ENCODE measurements around the gene P4HB.

Gene P4HB

DNA sequence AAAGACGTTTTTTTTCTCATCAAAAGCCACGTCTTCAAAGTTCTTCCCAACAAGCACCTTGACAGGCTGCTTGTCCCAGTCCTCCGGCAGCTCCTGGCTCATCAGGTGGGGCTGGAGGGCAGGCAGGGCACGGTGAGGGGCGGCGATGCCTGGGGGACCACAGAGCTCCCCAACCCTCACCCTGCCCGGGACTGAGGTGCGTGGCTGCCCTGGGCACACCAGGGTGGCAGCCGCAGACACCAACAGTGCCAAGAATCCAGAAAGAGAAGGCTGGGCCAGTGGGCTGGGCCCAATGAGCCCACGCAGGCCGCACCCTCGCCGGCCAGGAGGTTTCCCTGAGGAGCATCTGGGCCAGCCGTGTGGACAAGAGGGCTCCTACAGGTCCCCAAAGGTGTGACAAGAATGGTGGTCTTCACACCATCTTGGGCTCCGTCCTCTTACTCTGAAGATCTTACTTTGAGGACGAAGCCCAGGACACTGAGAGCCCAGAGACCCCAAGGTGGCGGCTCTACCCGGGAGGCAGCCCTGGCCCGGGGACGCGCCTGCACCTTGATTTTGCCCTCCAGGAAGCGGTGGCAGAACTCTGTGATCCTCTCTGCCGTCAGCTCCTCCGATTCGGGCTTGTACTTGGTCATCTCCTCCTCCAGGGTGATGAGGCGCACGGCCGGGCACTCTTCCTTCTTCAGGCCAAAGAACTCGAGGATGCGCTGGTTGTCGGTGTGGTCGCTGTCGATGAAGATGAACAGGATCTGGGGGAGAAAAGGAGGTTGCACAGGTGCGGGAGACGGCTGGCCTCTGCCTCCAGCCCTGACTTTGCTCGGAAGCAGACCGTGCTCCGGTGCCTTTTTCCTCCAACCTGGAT is 14.2 kb downstream of the P4HB start:
- H3K27ac Mint-ChIP-seq, result no peak overlapping the region
- TF ChIP-seq, protein P1, sequence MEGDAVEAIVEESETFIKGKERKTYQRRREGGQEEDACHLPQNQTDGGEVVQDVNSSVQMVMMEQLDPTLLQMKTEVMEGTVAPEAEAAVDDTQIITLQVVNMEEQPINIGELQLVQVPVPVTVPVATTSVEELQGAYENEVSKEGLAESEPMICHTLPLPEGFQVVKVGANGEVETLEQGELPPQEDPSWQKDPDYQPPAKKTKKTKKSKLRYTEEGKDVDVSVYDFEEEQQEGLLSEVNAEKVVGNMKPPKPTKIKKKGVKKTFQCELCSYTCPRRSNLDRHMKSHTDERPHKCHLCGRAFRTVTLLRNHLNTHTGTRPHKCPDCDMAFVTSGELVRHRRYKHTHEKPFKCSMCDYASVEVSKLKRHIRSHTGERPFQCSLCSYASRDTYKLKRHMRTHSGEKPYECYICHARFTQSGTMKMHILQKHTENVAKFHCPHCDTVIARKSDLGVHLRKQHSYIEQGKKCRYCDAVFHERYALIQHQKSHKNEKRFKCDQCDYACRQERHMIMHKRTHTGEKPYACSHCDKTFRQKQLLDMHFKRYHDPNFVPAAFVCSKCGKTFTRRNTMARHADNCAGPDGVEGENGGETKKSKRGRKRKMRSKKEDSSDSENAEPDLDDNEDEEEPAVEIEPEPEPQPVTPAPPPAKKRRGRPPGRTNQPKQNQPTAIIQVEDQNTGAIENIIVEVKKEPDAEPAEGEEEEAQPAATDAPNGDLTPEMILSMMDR (IDR thresholded peaks at IDR 0.05; ENCODE audit: unreplicated experiment in 3 of 3), result no peak
- H3K36me3 Mint-ChIP-seq (ENCODE audit: low read depth), result peaks cover 25% of the 10 kb centered on the region
- no peak overlapping the region for H3K4me3 Mint-ChIP-seq
- H3K27me3 Mint-ChIP-seq (ENCODE audit: low read depth), result no peaks in the 10 kb centered on the region
- H3K4me1 Mint-ChIP-seq, result no peaks in the 10 kb centered on the region
- H3K9me3 Mint-ChIP-seq, result no peaks in the 10 kb centered on the region

DNA sequence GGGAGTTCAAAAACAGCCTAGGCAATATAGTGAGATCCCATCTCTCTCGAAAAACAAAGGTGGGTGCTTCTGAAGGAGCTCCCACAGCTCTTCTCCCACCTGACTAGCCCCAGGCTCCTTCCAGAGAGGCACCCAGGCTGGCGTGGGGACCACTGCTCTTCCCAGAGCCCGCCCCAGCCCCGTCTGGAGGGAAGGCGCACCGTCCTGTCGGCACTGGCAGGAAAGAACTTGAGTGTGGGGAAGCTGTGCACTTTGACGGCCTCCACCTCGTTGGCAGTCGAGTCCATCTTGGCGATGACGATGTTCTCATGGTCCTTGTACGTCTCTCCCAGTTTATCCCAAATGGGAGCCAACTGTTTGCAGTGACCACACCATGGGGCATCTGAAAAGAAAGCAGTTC is 15.0 kb downstream of the P4HB start:
- TF ChIP-seq, protein P1 (IDR thresholded peaks at IDR 0.05; ENCODE audit: unreplicated experiment in 3 of 3), result no peak
- no peaks in the 10 kb centered on the region for H3K9me3 Mint-ChIP-seq
- H3K36me3 Mint-ChIP-seq (ENCODE audit: low read depth), result peaks cover 24% of the 10 kb centered on the region
- no peak overlapping the region for H3K4me3 Mint-ChIP-seq
- H3K27ac Mint-ChIP-seq, result no peak overlapping the region
- H3K27me3 Mint-ChIP-seq (ENCODE audit: low read depth), result no peaks in the 10 kb centered on the region
- H3K4me1 Mint-ChIP-seq, result no peaks in the 10 kb centered on the region

DNA sequence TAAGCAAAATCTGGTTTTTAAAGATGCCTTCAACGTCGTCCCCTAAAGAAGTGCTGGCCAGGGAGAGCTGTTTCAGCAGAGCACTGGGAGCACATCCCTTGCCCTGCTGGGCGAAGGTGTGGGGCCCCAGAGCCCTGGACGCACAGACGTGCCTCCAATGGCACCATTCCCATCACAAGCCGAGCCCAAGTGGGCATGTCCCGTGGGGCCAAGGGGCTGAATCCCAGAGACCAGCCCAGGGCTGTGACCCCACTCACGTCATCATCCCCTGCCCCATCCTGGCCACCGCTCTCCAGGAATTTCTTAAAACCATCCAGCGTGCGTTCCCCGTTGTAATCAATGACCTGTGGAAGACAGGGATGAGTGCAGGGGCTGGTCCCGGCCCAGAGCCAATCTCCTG is 15.4 kb downstream of the P4HB start:
- TF ChIP-seq, protein P1 (IDR thresholded peaks at IDR 0.05; ENCODE audit: unreplicated experiment in 3 of 3), result no peak
- no peaks in the 10 kb centered on the region for H3K4me1 Mint-ChIP-seq
- H3K27me3 Mint-ChIP-seq (ENCODE audit: low read depth), result no peaks in the 10 kb centered on the region
- no peak overlapping the region for H3K27ac Mint-ChIP-seq
- no peak overlapping the region for H3K4me3 Mint-ChIP-seq
- peaks cover 24% of the 10 kb centered on the region for H3K36me3 Mint-ChIP-seq (ENCODE audit: low read depth)
- no peaks in the 10 kb centered on the region for H3K9me3 Mint-ChIP-seq

DNA sequence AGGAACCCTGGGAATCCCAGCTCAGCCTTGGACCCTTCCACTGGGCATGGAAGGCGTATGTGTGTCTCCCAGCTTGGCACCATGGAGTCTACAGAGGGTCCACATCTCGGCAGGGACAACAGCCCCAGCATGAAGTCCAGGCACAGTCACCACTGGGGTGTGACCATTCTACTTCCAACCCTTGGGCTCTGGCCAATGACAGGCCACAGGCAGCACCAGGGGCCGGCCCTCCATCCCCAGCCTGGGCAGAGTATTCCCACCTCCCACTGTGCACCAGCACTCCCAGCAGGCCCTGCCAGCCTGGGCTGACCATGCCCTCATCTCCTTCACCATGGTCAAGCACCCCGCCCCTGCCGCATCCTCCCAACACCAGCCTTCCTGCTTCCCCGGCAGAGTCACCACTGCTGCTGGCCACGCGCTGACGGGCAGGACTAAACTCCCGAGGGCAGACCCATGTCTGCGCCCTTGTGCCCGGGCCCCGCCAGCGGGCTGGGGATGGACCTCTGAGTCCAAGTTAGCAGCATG is 15.9 kb downstream of the P4HB start:
- TF ChIP-seq, protein P1 (IDR thresholded peaks at IDR 0.05; ENCODE audit: unreplicated experiment in 3 of 3), result no peak
- H3K36me3 Mint-ChIP-seq (ENCODE audit: low read depth), result peaks cover 24% of the 10 kb centered on the region
- H3K4me3 Mint-ChIP-seq, result no peak overlapping the region
- no peaks in the 10 kb centered on the region for H3K9me3 Mint-ChIP-seq
- no peaks in the 10 kb centered on the region for H3K4me1 Mint-ChIP-seq
- no peaks in the 10 kb centered on the region for H3K27me3 Mint-ChIP-seq (ENCODE audit: low read depth)
- no peak overlapping the region for H3K27ac Mint-ChIP-seq

DNA sequence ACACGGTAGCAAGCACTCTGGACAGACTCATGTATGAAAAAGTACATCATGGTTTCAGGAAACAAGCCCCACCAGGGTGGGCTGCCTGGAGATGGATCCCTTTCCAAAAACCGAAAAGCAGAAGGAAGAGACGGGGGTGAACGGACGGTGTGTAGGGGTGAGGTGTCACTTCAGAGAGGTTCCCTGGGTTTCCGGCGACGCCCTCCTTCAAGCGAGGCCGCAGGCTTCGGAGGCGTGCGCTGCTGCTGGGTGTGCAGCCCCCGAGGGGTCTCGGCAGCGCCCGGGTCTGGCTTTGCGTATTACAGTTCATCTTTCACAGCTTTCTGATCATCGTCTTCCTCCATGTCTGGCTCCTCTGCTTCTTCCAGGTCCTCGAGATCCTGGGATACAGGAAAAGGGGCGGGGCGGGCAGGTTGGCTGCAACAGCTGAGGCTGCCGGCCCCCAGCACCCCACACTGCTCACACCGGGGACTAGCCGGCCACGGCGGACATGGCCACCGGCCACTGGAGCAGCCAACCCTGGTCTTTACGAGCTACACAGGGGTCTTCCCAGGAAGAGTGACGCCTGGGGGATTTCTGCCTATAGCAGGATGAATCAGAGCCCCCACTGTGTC is 16.5 kb downstream of the P4HB start:
- Mint-ChIP-seq H3K9me3 (no peaks in the 10 kb centered on the region), H3K36me3 (ENCODE audit: low read depth) (peaks cover 24% of the 10 kb centered on the region), H3K27me3 (ENCODE audit: low read depth) (no peaks in the 10 kb centered on the region)

More for the DNA sequence above, 16.5 kb downstream of the P4HB start:
- TF ChIP-seq, protein P1 (IDR thresholded peaks at IDR 0.05; ENCODE audit: unreplicated experiment in 3 of 3), result no peak
- H3K27ac Mint-ChIP-seq, result no peak overlapping the region
- H3K4me3 Mint-ChIP-seq, result no peak overlapping the region
- H3K4me1 Mint-ChIP-seq, result no peaks in the 10 kb centered on the region
